ENCODE data around the gene ZNF225. TPM values are rescaled to one million over a fixed set of nuclear protein-coding genes. Genes with fewer than 3 reads are reported as not detected.
A peak's percentile ranks its signal among the peaks of the same experiment; 100 is the strongest.

Gene ZNF225
- total RNA-seq, 2 donors from 2014 or later: 2.0 to 2.9 TPM

DNA sequence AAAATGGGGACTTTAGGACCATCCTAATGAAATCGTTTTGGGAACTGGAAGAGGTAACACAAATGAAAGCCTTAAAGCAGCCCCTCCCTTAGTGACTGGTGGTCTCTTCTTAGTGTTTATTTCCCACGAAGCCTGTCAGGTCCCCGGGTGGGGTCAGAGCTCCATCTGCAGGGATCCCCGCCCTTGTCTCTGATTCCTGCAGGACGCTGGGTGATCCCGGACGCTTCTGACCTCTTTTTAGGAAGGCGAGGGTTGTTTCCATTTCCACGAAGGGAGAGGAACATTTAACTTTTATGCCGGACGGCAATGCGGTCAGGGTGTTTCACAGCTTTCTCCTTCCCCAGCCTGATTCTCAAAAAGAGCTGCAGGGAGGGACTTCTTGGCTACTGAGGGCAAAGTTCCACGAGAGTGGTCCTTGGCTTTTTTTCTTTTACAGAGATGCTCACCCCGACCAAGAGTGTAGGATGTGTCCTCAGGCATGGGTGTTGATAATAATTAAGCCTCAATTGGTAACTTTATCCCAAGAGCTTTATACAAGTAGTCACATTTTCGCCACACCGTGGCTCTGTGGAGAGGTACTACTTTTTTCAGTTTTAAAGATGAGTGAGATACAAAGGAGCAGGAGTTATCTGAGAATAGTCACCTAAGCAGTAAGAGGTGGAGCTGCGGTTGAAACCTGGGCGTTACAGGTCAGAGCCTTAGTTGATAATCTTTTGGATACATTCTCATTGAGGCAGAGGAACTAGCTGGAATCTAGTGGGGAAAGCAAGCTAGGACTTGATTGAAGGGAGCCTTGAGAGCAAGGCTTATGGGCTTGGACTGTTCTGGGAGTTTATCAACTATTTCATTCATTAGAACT lies 40.4 kb upstream of the ZNF225 start:
- TF ChIP-seq CTCF (IDR thresholded peaks at IDR 0.05) (no peak), POLR2A (IDR thresholded peaks at IDR 0.05) (no peak)
- intact Hi-C loops (cut with DNase I): no loop called here
- DNase-seq (no peak), ATAC-seq (no peak)
- peak overlapping the region in 2 of 4 donors; percentile 2 to 52 for H3K27ac ChIP-seq
- peak overlapping the region; percentile 11 to 27 for H3K4me3 ChIP-seq
- H3K36me3 ChIP-seq (replicated peaks in 1 of 2; ENCODE audit: insufficient read depth in 1 of 2, low read depth in 2 of 2): no peaks in the 10 kb centered on the region
- 11 to 15% methylated on average over 18 of the region's 18 CpGs for WGBS, 2 donors
- H3K27me3 ChIP-seq: no peaks in the 10 kb centered on the region
- peaks cover 0 to 10% (median 0%) of the 10 kb centered on the region in 3 donors for H3K9me3 ChIP-seq
- H3K4me1 ChIP-seq: peaks cover 14% of the 10 kb centered on the region

DNA sequence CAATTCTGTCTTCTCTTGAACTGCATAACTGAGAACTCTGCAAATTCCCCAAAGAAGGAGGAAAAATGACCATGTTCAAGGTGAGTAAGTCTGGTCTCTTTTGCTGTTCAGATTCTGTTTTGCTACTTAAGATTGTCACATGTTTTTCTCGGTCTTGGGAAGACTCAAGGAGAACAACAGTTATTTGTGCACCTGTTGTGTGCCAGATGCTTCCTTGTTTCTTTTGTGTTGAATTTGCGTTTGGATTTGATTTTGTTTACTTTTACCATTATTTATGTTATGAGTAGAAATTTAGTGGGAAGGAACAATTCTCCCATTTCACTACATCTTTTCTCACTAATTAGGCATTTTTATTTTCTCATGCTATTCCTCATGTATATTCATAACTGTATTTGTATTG lies 36.9 kb upstream of the ZNF225 start:
- Histone ChIP-seq H3K4me1 (peaks cover 14% of the 10 kb centered on the region), H3K27me3 (no peaks in the 10 kb centered on the region), H3K9me3 (no peaks in the 10 kb centered on the region), H3K27ac (no peak overlapping the region), H3K4me3 (no peak overlapping the region), H3K36me3 (replicated peaks in 1 of 2; ENCODE audit: insufficient read depth in 1 of 2, low read depth in 2 of 2) (no peaks in the 10 kb centered on the region)
- DNase-seq (no peak), ATAC-seq (no peak)
- TF ChIP-seq POLR2A (IDR thresholded peaks at IDR 0.05) (no peak), CTCF (IDR thresholded peaks at IDR 0.05) (no peak)
- WGBS, 2 donors: 72% methylated on average over 2 of the region's 2 CpGs
- intact Hi-C loops (cut with DNase I): no loop called here

- 46 to 60% methylated on average over 4 of the region's 4 CpGs for WGBS, 2 donors
- ATAC-seq (no peak), DNase-seq (no peak)
- Histone ChIP-seq H3K4me3 (no peak overlapping the region), H3K9me3 (no peaks in the 10 kb centered on the region), H3K36me3 (replicated peaks in 1 of 2; ENCODE audit: insufficient read depth in 1 of 2, low read depth in 2 of 2) (no peaks in the 10 kb centered on the region), H3K4me1 (peaks cover 8% of the 10 kb centered on the region), H3K27ac (no peak overlapping the region), H3K27me3 (no peaks in the 10 kb centered on the region)
- intact Hi-C loops (cut with DNase I): no loop called here
- TF ChIP-seq POLR2A (IDR thresholded peaks at IDR 0.05) (no peak), CTCF (IDR thresholded peaks at IDR 0.05) (no peak)
Observed at GRCh38 chr19:44092108-44092507, 21.1 kb upstream of the ZNF225 start.

GRCh38 chr19:44093931-44094765 lies 19.1 kb upstream of the ZNF225 start, which contains the start of gene ZNF224:
Gene ZNF224 (plus strand): TSS chr19:44094361. CDS start chr19:44097874, 3,513 bp downstream.
- TF ChIP-seq POLR2A (IDR thresholded peaks at IDR 0.05): peak in 2 of 3 donors; percentile 53 to 63
- TF ChIP-seq CTCF (IDR thresholded peaks at IDR 0.05): no peak
- ATAC-seq: peak; percentile 99
- Histone ChIP-seq H3K9me3 (peaks cover 0 to 4% (median 0%) of the 10 kb centered on the region in 3 donors), H3K4me3 (peak within 1 kb of the TSS; percentile 69 to 91), H3K27me3 (no peaks in the 10 kb centered on the region), H3K36me3 (replicated peaks in 1 of 2; ENCODE audit: insufficient read depth in 1 of 2, low read depth in 2 of 2) (peaks cover 0 to 5% of the 10 kb centered on the region in 2 donors), H3K27ac (peak within 1 kb of the TSS in 3 of 4 donors; percentile 53 to 77 (median 68)), H3K4me1 (peaks cover 8% of the 10 kb centered on the region)
- WGBS, 2 donors: 0 to 1% methylated on average over 15 to 50 of the region's 50 CpGs
- DNase-seq: peak; percentile 89 to 95 (median 92)
- intact Hi-C loops (cut with DNase I): no loop called here

All from body of pancreas (tissue), 4 donors.